GM23338 (cell line): ENCODE measurements around the gene MGAT3. TPM values are rescaled to one million over a fixed set of nuclear protein-coding genes. Genes with fewer than 3 reads are reported as not detected.

Experiments used
- ATAC-seq: fragments of 200-7000 bp; cut with Tn5 transposase; 3 replicates; pipeline ENCODE4 v1.9.1; 2020
- DNase-seq: peaks from one replicate; pipeline ENCODE4 v3.0.0-alpha.2; 2015; ENCODE audit warnings: low spot score
- H2AFZ ChIP-seq: fragments of 200-600 bp; sonication (generic); 2 replicates; pipeline ENCODE4 v1.8.0; 2016; ENCODE audit warnings: antibody characterized with exemption, mild to moderate bottlenecking, moderate library complexity
- H3F3A ChIP-seq: fragments of 200-600 bp; sonication (generic); replicated peaks from 2 replicates; pipeline ENCODE4 v1.8.0; 2017; ENCODE audit warnings: antibody characterized with exemption, mixed run types, low read depth
- H3K27ac ChIP-seq: fragments of 200-600 bp; sonication (generic); 2 replicates; pipeline ENCODE4 v1.6.1; 2016; ENCODE audit warnings: low read depth
- H3K27me3 ChIP-seq: fragments of 200-600 bp; sonication (generic); 2 replicates; pipeline ENCODE4 v1.8.0; 2016; ENCODE audit warnings: mild to moderate bottlenecking, mixed run types, moderate library complexity; ENCODE audit not compliant: insufficient read depth
- H3K36me3 ChIP-seq: fragments of 200-600 bp; sonication (generic); 2 replicates; pipeline ENCODE4 v1.8.0; 2016; ENCODE audit warnings: mild to moderate bottlenecking; ENCODE audit not compliant: insufficient read depth
- H3K4me1 ChIP-seq: fragments of 200-600 bp; sonication (generic); 2 replicates; pipeline ENCODE4 v1.8.0; 2016; ENCODE audit warnings: mild to moderate bottlenecking, moderate library complexity; ENCODE audit not compliant: insufficient read depth
- H3K4me2 ChIP-seq: fragments of 200-600 bp; sonication (generic); 2 replicates; pipeline ENCODE4 v1.7.1; 2017; ENCODE audit warnings: mixed run types
- H3K4me3 ChIP-seq: fragments of 200-600 bp; sonication (generic); 2 replicates; pipeline ENCODE4 v1.6.1; 2016; ENCODE audit warnings: mixed run types
- H3K79me2 ChIP-seq: fragments of 200-600 bp; sonication (generic); replicated peaks from 2 replicates; pipeline ENCODE4 v1.8.0; 2017; ENCODE audit warnings: mild to moderate bottlenecking; ENCODE audit not compliant: insufficient read depth
- H3K9me2 ChIP-seq: fragments of 200-600 bp; sonication (generic); 2 replicates; pipeline ENCODE4 v1.8.0; 2017; ENCODE audit not compliant: insufficient read depth
- H4K20me1 ChIP-seq: fragments of 200-600 bp; sonication (generic); replicated peaks from 2 replicates; pipeline ENCODE4 v1.8.0; 2017; ENCODE audit warnings: mild to moderate bottlenecking; ENCODE audit not compliant: insufficient read depth
- H3K27ac Mint-ChIP-seq: 2 replicates; pipeline ENCODE4 v1.8.0; 2020; ENCODE audit warnings: inconsistent platforms, mild to moderate bottlenecking, moderate library complexity, mixed read lengths
- H3K27me3 Mint-ChIP-seq: 3 replicates; pipeline ENCODE4 v1.8.0; 2022; ENCODE audit warnings: low read depth, mild to moderate bottlenecking, moderate library complexity, mixed read lengths, inconsistent platforms; ENCODE audit not compliant: insufficient read depth, poor library complexity
- H3K36me3 Mint-ChIP-seq: 3 replicates; pipeline ENCODE4 v1.8.0; 2021; ENCODE audit warnings: low read depth, mild to moderate bottlenecking, inconsistent platforms, moderate library complexity, mixed read lengths
- H3K4me1 Mint-ChIP-seq: 3 replicates; pipeline ENCODE4 v1.8.0; 2020; ENCODE audit warnings: mild to moderate bottlenecking, inconsistent platforms, mixed read lengths
- H3K4me3 Mint-ChIP-seq: 3 replicates; pipeline ENCODE4 v1.8.0; 2021; ENCODE audit warnings: moderate library complexity, mild to moderate bottlenecking, inconsistent platforms, mixed read lengths
- H3K9me3 Mint-ChIP-seq: 3 replicates; pipeline ENCODE4 v1.8.0; 2020; ENCODE audit warnings: moderate library complexity, mild to moderate bottlenecking, inconsistent platforms, mixed read lengths
- EZH2phosphoT487 ChIP-seq: fragments of 200-600 bp; sonication (generic); IDR thresholded peaks from one replicate; pipeline ENCODE4 v1.8.1; 2018; ENCODE audit warnings: antibody characterized with exemption; ENCODE audit not compliant: unreplicated experiment
- JUNB ChIP-seq: IDR thresholded peaks from one replicate; pipeline ENCODE4 v1.6.1; 2016; ENCODE audit warnings: antibody characterized with exemption; ENCODE audit not compliant: unreplicated experiment
- NANOG ChIP-seq: IDR thresholded peaks from 2 replicates; pipeline ENCODE4 v1.6.1; 2016; ENCODE audit warnings: antibody characterized with exemption, borderline replicate concordance
- POLR2AphosphoS5 ChIP-seq: IDR thresholded peaks from 2 replicates; pipeline ENCODE4 v1.6.1; 2016; ENCODE audit warnings: antibody characterized with exemption, low read depth
- STAT1 ChIP-seq: IDR thresholded peaks from one replicate; pipeline ENCODE4 v1.6.1; 2016; ENCODE audit warnings: antibody characterized with exemption; ENCODE audit not compliant: unreplicated experiment
- ZNF331 ChIP-seq: fragments of 250-450 bp; sonication (Bioruptor Pico); IDR thresholded peaks from 2 replicates; pipeline ENCODE4 v1.5.0; 2020; ENCODE audit warnings: low read depth, mild to moderate bottlenecking, moderate library complexity
- polyA plus RNA-seq: library from polyadenylated mRNA; unstranded; fragments of >200 nt; fragmentation: Nextera tagmentation; extraction: Ambion mirVana; gene quantifications from 2 replicates; pipeline ENCODE4 v1.2.1, GENCODE V29; 2016
- total RNA-seq: library from RNA; depleted of rRNA; stranded (reverse); fragments of >200 nt; shearing (Covaris generic); gene quantifications from 2 replicates; pipeline ENCODE4 v1.2.3, GENCODE V29; 2014
- TF ChIP-seq, protein P1 (sequence below), 2 experiments: fragments of 200-600 bp in 1 of 2; sonication (generic) in 1 of 2; conservative IDR thresholded peaks; 2 replicates each; pipeline versions ENCODE4 v1.5.1 to v1.6.1; 2016 to 2017; ENCODE audit warnings: antibody characterized with exemption in 2 of 2, low read depth in 2 of 2, mild to moderate bottlenecking in 2 of 2, moderate library complexity in 1 of 2
- TF ChIP-seq, protein P2 (sequence below): IDR thresholded peaks from 2 replicates; pipeline ENCODE4 v1.6.1; 2016; ENCODE audit warnings: antibody characterized with exemption
- TF ChIP-seq, protein P3 (sequence below): IDR thresholded peaks from one replicate; pipeline ENCODE4 v1.6.1; 2018; ENCODE audit warnings: antibody characterized with exemption; ENCODE audit not compliant: unreplicated experiment

MGAT3 gene
- total and polyA plus RNA-seq, 2 experiments from 2014 or later: 1.7 to 10.2 TPM

DNA sequence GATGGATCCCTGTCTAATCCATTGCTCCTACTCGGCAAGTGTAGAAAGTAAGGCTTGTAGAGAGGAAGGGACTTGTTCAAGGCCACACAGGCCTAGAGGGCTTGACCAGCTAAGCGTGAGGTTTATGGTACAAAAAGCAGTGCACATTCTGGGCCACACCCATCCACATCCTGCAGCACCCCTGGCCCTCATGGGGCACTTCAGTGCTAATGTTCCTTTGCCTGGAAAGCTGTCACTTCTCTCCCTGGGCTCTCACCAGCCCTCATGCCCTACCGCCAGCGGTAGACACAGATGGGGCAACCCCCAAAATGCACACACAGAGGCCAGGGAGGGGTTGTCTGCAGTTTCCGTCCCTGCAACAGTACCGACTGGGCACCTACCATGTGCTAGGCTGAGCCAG is 7.1 kb upstream of the MGAT3 start:
- TF ChIP-seq NANOG (no peak), STAT1 (no peak), EZH2phosphoT487 (no peak), POLR2AphosphoS5 (no peak), JUNB (no peak), ZNF331 (CRISPR knock-in tag) (no peak)
- TF ChIP-seq, protein P1, sequence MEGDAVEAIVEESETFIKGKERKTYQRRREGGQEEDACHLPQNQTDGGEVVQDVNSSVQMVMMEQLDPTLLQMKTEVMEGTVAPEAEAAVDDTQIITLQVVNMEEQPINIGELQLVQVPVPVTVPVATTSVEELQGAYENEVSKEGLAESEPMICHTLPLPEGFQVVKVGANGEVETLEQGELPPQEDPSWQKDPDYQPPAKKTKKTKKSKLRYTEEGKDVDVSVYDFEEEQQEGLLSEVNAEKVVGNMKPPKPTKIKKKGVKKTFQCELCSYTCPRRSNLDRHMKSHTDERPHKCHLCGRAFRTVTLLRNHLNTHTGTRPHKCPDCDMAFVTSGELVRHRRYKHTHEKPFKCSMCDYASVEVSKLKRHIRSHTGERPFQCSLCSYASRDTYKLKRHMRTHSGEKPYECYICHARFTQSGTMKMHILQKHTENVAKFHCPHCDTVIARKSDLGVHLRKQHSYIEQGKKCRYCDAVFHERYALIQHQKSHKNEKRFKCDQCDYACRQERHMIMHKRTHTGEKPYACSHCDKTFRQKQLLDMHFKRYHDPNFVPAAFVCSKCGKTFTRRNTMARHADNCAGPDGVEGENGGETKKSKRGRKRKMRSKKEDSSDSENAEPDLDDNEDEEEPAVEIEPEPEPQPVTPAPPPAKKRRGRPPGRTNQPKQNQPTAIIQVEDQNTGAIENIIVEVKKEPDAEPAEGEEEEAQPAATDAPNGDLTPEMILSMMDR (conservative IDR thresholded peaks at IDR 0.05; ENCODE audit: low read depth in 2 of 2): no peak
- TF ChIP-seq, protein P2, sequence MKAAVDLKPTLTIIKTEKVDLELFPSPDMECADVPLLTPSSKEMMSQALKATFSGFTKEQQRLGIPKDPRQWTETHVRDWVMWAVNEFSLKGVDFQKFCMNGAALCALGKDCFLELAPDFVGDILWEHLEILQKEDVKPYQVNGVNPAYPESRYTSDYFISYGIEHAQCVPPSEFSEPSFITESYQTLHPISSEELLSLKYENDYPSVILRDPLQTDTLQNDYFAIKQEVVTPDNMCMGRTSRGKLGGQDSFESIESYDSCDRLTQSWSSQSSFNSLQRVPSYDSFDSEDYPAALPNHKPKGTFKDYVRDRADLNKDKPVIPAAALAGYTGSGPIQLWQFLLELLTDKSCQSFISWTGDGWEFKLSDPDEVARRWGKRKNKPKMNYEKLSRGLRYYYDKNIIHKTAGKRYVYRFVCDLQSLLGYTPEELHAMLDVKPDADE: no peak
- TF ChIP-seq, protein P3, sequence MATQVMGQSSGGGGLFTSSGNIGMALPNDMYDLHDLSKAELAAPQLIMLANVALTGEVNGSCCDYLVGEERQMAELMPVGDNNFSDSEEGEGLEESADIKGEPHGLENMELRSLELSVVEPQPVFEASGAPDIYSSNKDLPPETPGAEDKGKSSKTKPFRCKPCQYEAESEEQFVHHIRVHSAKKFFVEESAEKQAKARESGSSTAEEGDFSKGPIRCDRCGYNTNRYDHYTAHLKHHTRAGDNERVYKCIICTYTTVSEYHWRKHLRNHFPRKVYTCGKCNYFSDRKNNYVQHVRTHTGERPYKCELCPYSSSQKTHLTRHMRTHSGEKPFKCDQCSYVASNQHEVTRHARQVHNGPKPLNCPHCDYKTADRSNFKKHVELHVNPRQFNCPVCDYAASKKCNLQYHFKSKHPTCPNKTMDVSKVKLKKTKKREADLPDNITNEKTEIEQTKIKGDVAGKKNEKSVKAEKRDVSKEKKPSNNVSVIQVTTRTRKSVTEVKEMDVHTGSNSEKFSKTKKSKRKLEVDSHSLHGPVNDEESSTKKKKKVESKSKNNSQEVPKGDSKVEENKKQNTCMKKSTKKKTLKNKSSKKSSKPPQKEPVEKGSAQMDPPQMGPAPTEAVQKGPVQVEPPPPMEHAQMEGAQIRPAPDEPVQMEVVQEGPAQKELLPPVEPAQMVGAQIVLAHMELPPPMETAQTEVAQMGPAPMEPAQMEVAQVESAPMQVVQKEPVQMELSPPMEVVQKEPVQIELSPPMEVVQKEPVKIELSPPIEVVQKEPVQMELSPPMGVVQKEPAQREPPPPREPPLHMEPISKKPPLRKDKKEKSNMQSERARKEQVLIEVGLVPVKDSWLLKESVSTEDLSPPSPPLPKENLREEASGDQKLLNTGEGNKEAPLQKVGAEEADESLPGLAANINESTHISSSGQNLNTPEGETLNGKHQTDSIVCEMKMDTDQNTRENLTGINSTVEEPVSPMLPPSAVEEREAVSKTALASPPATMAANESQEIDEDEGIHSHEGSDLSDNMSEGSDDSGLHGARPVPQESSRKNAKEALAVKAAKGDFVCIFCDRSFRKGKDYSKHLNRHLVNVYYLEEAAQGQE: no peak
- Mint-ChIP-seq H3K9me3 (no peaks in the 10 kb centered on the region), H3K36me3 (no peaks in the 10 kb centered on the region), H3K4me1 (peaks cover 30% of the 10 kb centered on the region), H3K27ac (no peak overlapping the region), H3K4me3 (no peak overlapping the region), H3K27me3 (peaks cover 26% of the 10 kb centered on the region)
- Histone ChIP-seq H3K4me2 (no peak overlapping the region), H3K27me3 (no peaks in the 10 kb centered on the region), H3K9me2 (no peaks in the 10 kb centered on the region), H2AFZ (no peak overlapping the region), H3K36me3 (no peaks in the 10 kb centered on the region), H3K27ac (no peak overlapping the region), H4K20me1 (no peaks in the 10 kb centered on the region), H3K4me3 (no peak overlapping the region), H3K79me2 (no peaks in the 10 kb centered on the region), H3F3A (peaks cover 6% of the 10 kb centered on the region; the same call in 1 of the 2 replicates), H3K4me1 (peaks cover 12% of the 10 kb centered on the region)
- DNase-seq (no peak), ATAC-seq (no peak)
